Lower lobe of right lung (tissue), 2 donors: Measurements from ENCODE around the gene FCHSD1. TPM values are rescaled to one million over a fixed set of nuclear protein-coding genes. Genes with fewer than 3 reads are reported as not detected.
A peak's percentile ranks its signal among the peaks of the same experiment; 100 is the strongest.
"Not testable (repeated sequence)": the region's sequence is repeated elsewhere in the genome, so short reads cannot be mapped to it uniquely, and the experiment has no call there.

Experiments used
- ATAC-seq, 2 donors: fragments of 200-7000 bp; cut with Tn5 transposase; one replicate each; pipeline ENCODE4 v1.9.1; 2020 to 2022; ENCODE audit warnings: mild to moderate bottlenecking in 2 of 2, moderate library complexity in 2 of 2
- DNase-seq: peaks from one replicate; pipeline ENCODE4 v3.0.0-alpha.2; 2020
- H3K27ac ChIP-seq: fragments of 200-600 bp; one replicate; pipeline ENCODE4 v1.8.0; 2022
- H3K27me3 ChIP-seq: fragments of 200-600 bp; one replicate; pipeline ENCODE4 v1.8.0; 2022; ENCODE audit warnings: low read depth
- H3K36me3 ChIP-seq: fragments of 200-600 bp; one replicate; pipeline ENCODE4 v1.8.0; 2022; ENCODE audit warnings: mild to moderate bottlenecking
- H3K4me1 ChIP-seq: fragments of 200-600 bp; one replicate; pipeline ENCODE4 v1.8.0; 2022
- H3K4me3 ChIP-seq: fragments of 200-600 bp; one replicate; pipeline ENCODE4 v1.8.0; 2022; ENCODE audit warnings: mild to moderate bottlenecking
- H3K9me3 ChIP-seq: fragments of 200-600 bp; one replicate; pipeline ENCODE4 v1.8.0; 2022
- CTCF ChIP-seq: fragments of 200-600 bp; IDR thresholded peaks from one replicate; pipeline ENCODE4 v1.8.0; 2022; ENCODE audit warnings: antibody characterized with exemption, mild to moderate bottlenecking
- intact Hi-C: fragments of 100-400 bp; cut with DNase I; formaldehyde crosslinking; loops from one replicate; pipeline ENCODE4 v1.11.0; 2022
- total RNA-seq: library from RNA; stranded (reverse); fragmentation: NEBNext Ultra II Directional; extraction: Animal tissue kit (Norgen Biotek cat#: 25700); gene quantifications from one replicate; pipeline ENCODE4 v1.2.1, GENCODE V29; 2021
- donor health status: DM: no; HTN: yes; CAD: no; lungs with severe emphysema.

The FCHSD1 gene
- total RNA-seq, 1 donor from 2014 or later = 20.4 TPM

GRCh38 chr5:141613344-141613743, 37.9 kb downstream of the FCHSD1 start:
- Histone ChIP-seq H3K4me1 (peaks cover 64% of the 10 kb centered on the region), H3K36me3 (no peaks in the 10 kb centered on the region), H3K27me3 (no peaks in the 10 kb centered on the region), H3K9me3 (no peaks in the 10 kb centered on the region), H3K27ac (no peak overlapping the region), H3K4me3 (no peak overlapping the region)
- no peak for TF ChIP-seq CTCF
- ATAC-seq = no peak
- intact Hi-C loops = no loop called here
- DNase-seq = no peak

GRCh38 chr5:141611289-141611688, 39.9 kb downstream of the FCHSD1 start:
- Histone ChIP-seq H3K4me3 (no peak overlapping the region), H3K27ac (no peak overlapping the region), H3K9me3 (no peaks in the 10 kb centered on the region), H3K4me1 (peaks cover 72% of the 10 kb centered on the region), H3K27me3 (no peaks in the 10 kb centered on the region), H3K36me3 (no peaks in the 10 kb centered on the region)
- no peak for DNase-seq
- intact Hi-C loops = no loop called here
- no peak for TF ChIP-seq CTCF
- ATAC-seq = no peak

DNA sequence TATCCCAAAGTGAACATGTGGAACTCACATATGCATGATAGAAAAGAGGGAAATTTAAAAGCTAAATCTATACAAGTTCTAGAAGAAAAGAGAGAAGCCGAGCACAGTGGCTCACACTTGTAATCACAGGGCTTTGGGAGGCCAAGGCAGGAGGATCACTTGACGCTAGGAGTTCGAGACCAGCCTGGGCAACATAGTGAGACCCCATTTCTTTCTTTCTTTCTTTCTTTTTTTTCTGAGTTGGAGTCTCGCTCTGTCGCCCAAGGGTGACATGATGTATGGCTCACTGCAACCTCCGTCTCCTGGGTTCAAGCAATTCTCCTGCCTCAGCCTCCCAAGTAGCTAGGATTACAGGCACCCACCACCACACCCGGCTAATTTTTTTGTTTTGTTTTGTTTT, 41.3 kb downstream of the FCHSD1 start:
- H3K27ac ChIP-seq, intact Hi-C loops, ATAC-seq, H3K27me3 ChIP-seq, DNase-seq, H3K9me3 ChIP-seq, H3K4me3 ChIP-seq, H3K36me3 ChIP-seq: not testable (repeated sequence)
- peaks cover 75% of the 10 kb centered on the region for H3K4me1 ChIP-seq

- H3K27me3 ChIP-seq = no peaks in the 10 kb centered on the region
- ATAC-seq = no peak
- DNase-seq = no peak
- peaks cover 84% of the 10 kb centered on the region for H3K4me1 ChIP-seq
- no peaks in the 10 kb centered on the region for H3K36me3 ChIP-seq
- TF ChIP-seq CTCF = no peak
- intact Hi-C loops = no loop called here
- H3K4me3 ChIP-seq = no peak overlapping the region
- peak overlapping the region; percentile 39 for H3K27ac ChIP-seq
- H3K9me3 ChIP-seq = no peaks in the 10 kb centered on the region
Measured at GRCh38 chr5:141609044-141609443, 42.2 kb downstream of the FCHSD1 start.

- H3K4me1 ChIP-seq = peaks cover 89% of the 10 kb centered on the region
- ATAC-seq (peak; percentile 26 to 57), DNase-seq (no peak)
- H3K27me3 ChIP-seq = no peaks in the 10 kb centered on the region
- no peaks in the 10 kb centered on the region for H3K9me3 ChIP-seq
- intact Hi-C loops = no loop called here
- no peak for TF ChIP-seq CTCF
- H3K27ac ChIP-seq = peak overlapping the region; percentile 39
- H3K36me3 ChIP-seq = no peaks in the 10 kb centered on the region
- no peak overlapping the region for H3K4me3 ChIP-seq
Measured at GRCh38 chr5:141608557-141608956, 42.7 kb downstream of the FCHSD1 start.

DNA sequence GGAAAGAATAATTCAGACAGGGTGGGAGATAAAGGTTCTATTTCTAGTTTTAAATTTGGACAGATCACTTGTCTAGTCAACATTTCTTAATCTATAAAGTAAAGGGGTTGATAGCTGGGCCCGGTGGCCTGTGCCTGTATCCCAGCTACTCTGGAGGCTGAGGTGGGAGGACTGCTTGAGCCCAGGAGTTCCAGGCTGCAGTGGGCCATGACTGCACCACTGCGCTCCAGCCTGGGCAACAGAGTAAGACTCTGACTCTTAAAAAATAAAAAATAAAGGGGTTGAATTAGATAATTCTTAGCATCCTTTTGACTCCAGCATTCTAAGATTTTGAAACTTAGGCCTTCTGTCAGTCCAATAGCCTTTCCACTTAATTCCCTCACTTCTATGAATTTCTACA, 43.2 kb downstream of the FCHSD1 start:
- H3K27me3 ChIP-seq = no peaks in the 10 kb centered on the region
- no peaks in the 10 kb centered on the region for H3K9me3 ChIP-seq
- DNase-seq (no peak), ATAC-seq (no peak)
- peak overlapping the region; percentile 39 for H3K27ac ChIP-seq
- H3K4me3 ChIP-seq = no peak overlapping the region
- intact Hi-C loops = no loop called here
- peaks cover 90% of the 10 kb centered on the region for H3K4me1 ChIP-seq
- TF ChIP-seq CTCF = no peak
- no peaks in the 10 kb centered on the region for H3K36me3 ChIP-seq
